Right lobe of liver (tissue), 4 donors: ENCODE measurements around the gene HERC3.

Source experiments
- POLR2A ChIP-seq: fragments of 450-650 bp; IDR thresholded peaks from one replicate; pipeline ENCODE4 v1.6.1; 2017; ENCODE audit warnings: antibody characterized with exemption, mild to moderate bottlenecking
- TF ChIP-seq, protein P1 (sequence below), 4 donors: fragments of 200-600 bp in 3 of 4; fragments of 450-650 bp in 1 of 4; IDR thresholded peaks; one replicate each; pipeline versions ENCODE4 v1.5.1 to v1.8.0; 2016 to 2022; ENCODE audit warnings: antibody characterized with exemption in 4 of 4, mild to moderate bottlenecking in 2 of 4
- donor health status: DM: no; HTN: no; CAD: no.
- donor health status: DM: no; HTN: no; CAD: no.
- donor health status: DM: no; HTN: yes; CAD: no.

DNA sequence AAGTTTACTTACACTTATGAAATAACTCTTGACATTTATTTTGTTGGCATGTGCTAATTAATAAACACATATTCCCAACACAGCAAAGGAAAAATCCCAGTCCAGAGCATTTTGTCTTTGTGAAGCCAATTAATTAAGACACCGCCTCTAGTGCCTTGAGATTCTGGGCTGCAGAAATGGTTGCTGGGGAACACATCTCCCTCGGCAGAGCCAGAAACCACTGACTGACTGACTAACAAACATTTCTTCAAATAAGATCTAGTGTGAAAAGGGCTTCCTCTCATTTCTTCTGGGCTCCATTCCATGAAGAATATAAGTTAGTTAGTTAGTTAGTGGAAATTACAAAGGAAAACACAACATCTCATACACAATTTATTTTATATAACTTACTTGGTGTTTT, 133.7 kb downstream of the HERC3 start:
- TF ChIP-seq, protein P1, sequence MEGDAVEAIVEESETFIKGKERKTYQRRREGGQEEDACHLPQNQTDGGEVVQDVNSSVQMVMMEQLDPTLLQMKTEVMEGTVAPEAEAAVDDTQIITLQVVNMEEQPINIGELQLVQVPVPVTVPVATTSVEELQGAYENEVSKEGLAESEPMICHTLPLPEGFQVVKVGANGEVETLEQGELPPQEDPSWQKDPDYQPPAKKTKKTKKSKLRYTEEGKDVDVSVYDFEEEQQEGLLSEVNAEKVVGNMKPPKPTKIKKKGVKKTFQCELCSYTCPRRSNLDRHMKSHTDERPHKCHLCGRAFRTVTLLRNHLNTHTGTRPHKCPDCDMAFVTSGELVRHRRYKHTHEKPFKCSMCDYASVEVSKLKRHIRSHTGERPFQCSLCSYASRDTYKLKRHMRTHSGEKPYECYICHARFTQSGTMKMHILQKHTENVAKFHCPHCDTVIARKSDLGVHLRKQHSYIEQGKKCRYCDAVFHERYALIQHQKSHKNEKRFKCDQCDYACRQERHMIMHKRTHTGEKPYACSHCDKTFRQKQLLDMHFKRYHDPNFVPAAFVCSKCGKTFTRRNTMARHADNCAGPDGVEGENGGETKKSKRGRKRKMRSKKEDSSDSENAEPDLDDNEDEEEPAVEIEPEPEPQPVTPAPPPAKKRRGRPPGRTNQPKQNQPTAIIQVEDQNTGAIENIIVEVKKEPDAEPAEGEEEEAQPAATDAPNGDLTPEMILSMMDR (IDR thresholded peaks at IDR 0.05): no peak
- no peak for TF ChIP-seq POLR2A
